GM21737 (cell line): ENCODE measurements around the gene PLEKHA8.

Source experiments
- ATAC-seq: cut with Tn5 transposase; IDR thresholded peaks from one replicate; pipeline ENCODE4 v1.9.1; 2021; ENCODE audit warnings: mild to moderate bottlenecking, moderate library complexity; ENCODE audit not compliant: unreplicated experiment

Gene PLEKHA8

DNA sequence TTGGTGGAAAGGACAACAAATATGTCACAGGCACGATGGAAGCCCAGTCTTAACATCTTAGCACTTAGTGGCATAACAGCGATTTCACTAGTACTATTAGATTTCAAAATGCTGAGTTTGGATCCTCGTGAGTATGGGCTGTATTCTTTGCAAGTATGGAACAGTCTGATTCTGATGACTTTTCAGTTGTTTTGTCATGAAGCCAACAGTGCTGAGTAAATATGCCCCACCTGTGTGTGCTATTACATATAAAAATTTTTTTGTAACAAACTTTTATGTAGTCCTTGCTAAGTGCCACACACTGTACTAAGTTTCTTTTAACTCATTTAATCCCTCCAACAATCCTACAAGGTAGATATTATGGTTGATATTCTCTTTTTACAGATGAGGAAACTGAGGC, 137.4 kb downstream of the PLEKHA8 start:
- ATAC-seq: no peak

- ATAC-seq: no peak
These were observed 138.1 kb downstream of the PLEKHA8 start for GRCh38 chr7:30166155-30166840.

DNA sequence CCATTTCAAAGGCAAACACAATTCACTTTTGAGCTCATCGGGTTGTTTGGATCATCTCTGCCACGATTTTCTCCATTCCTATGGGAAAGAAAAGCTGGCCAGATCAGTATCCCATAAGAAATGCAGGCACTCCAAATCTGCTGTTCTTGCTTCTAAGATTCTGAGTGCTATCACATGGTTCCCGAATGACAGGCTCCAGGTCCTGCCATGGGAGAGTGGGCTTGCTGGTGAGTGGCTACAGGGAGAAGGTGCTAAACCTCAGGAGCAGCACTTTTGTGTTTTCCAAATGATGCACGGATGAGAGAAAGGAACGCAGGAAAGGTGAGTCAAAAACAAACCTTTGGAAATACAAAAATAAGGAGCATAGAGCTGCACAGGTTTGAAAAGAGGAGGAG, 138.6 kb downstream of the PLEKHA8 start:
- ATAC-seq: no peak

- ATAC-seq: no peak
These were observed 139.7 kb downstream of the PLEKHA8 start for GRCh38 chr7:30167901-30168300.

DNA sequence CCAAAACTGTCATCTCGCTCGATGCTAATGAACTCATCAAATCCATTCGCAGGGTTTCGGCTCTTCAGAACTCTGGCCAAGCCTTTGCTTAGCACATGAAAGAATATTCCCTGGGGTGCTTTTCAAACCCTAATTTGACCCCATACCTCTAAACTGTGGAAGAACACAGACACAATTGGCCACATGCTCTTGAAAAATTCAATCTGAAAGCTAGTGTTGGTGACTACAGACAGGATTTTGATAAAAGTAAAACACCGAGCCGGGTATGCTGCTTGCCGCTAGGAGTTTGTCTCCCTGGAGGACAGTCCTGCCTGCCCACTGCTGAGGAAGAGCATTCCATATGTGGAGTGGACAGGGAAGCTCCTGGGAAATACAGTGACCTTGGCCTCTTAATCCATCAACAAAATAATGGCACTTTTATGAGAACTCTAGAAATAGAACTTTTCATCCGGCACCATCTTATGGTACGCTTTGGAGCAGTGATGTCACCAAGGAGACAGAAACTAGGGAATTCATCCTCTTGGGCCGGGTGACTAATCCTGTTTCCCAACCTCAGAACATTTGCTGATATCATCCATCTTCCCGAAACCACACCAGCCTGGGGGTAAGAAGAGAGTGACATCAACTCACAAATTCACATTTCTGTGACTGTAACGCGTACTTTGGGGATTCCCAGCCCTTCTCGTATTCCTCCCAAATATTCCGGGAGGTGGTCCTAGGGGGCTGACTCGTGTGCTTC, 140.8 kb downstream of the PLEKHA8 start:
- no peak for ATAC-seq

DNA sequence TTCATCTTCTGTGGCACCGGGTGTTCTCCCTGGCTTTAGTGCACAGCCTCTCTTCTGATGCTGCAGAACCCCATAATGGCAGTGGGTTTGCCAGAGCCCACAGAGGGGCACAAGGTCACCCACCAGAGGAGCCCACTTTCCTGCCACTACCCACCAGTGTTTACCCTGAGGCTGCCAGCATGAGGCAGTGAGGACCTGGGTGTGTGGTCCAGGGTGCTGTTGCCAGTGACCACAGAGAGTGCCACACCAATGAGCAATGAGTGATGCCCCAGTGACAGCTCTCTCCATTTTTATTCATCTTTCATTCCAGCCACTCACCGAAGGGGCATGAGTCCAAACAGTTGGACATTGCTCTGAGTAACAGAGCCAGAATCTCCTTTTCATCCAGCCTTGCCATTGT, 141.4 kb downstream of the PLEKHA8 start:
- ATAC-seq: no peak

DNA sequence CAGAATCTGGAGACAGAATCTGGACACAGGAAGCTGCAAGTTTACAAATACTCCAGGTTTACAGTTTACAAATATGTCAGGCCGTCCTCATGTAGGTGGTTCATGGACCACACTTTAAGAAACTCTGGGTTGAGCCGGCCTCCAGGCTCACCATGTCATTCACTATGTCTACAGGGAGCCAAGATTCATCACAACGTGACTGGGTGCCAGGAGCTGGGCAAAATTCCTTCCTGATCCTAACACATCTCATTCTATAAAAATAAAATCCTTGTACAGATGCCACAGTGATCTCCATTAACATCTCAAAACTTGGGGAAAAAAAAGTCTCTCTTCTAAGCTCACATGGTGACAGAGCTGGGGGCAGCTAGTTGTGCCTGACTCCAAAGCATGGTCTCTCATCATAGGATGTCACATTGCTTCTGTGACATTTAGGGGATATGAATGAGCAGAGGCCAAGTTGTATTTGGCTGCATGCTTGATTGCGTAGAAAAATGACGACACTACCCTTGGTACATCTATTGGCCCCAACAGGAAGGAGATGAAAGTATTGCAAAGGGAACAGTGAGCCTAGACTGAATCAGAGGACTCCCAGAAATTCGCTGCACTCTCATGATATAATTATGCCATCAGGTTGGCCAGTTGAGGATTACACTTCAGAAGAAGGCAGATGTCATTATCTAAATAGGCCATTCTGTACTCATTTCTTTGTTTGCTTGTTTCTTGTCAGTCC, 142.4 kb downstream of the PLEKHA8 start:
- ATAC-seq: no peak

GRCh38 chr7:30171766-30172447, 143.7 kb downstream of the PLEKHA8 start:
- ATAC-seq: no peak

DNA sequence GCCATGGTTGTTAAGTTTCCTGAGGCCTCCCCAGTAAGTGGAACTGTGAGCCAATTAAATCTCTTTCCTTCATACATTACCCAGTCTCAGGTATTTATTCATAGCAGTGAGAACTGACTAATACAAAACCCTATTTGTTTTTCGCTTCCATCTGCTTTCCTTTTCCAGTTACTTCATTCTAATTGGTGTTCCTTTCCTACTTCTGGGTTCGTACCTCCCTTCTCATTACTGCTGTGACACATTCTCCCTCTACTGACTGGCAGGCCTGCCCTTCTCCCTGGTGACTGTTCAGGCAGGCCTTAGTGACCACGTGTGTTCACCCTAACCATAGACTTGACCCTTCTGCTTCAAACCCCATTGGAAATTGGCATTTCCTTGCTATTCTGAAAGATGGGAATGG, 144.2 kb downstream of the PLEKHA8 start:
- ATAC-seq: no peak

DNA sequence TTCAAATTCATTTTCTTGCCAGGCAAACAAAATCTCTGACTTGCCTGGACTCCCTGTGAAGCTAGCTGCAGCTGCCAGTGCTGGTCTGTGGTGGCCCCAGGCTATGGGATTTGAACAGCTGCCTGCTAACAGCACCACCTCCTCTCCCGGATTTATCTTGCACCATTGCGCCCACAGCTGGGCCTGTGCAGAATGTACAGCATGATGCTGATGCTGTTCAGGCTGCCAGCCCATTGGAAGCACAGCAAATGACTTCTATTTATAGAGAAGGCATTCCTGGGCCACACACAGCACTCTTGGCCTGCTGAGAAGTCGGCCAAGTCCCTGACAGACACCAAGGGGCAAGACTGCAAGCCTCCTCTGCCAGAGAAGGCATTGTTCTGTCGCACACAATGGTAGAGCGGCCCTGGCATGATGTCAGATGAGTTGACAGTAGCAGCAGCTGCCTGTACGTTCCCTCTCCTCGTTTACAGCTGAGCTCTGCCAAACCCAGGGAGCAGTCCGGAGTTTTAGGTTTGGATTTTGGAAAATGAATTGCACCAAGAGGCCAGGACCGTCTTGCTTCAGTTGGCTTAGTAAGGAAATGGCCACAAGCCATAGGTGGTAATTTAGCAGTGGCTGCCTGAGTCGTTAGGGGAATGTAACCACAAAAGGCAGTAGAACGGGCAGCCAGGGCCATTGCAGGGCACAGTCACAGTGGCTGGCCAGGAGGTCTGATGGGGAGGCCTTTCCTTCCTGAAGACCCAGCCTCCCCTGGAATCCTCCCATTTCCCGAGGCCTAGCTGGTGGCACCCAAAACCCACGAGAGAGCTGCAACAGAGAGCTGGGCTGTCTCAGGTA, 145.1 kb downstream of the PLEKHA8 start:
- ATAC-seq: no peak

DNA sequence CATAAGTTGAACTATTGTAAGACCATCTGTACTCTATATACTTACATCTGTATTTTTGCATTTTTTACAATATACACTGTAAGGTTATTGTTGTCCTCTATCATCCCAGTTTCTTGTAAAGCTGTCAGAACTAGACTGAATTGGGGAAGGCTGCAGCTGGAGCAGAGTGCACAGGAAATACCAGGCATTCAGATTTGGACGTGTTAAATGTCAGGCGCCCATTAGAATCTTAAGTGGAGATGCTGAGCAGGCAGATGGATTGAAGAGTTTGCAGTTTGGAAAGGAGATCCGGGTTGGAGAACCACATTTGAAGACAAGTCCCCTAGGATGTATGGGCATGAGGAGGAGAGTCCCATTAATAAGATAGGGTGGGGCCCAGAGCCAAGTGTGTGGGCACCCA, 147.0 kb downstream of the PLEKHA8 start:
- no peak for ATAC-seq

GRCh38 chr7:30175636-30176147, 147.5 kb downstream of the PLEKHA8 start:
- ATAC-seq: no peak

- ATAC-seq: no peak
These were observed 148.4 kb downstream of the PLEKHA8 start for GRCh38 chr7:30176463-30177109.

DNA sequence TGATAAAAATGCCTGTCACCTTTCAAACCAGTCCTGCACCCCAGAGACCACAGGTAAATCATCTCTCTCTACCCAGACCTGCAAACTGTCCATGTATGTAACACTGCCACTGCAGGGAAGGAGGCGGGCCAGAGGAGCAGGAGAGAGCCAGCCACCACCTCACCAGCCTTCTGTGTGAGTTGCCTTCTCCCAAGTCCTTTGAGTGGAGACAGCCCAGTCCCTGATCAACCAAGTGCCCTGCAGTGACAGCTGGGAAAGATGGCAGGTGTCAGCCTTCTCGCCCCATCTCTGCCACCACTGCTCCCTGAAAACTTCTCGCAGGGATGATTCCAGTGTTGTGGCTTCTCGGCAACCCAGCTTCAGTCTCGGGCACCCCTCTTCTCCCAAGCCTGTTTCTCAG, 149.0 kb downstream of the PLEKHA8 start:
- no peak for ATAC-seq

GRCh38 chr7:30177965-30178364, 149.8 kb downstream of the PLEKHA8 start:
- ATAC-seq: no peak

- ATAC-seq: peak; percentile 82
These were observed 150.7 kb downstream of the PLEKHA8 start for GRCh38 chr7:30178748-30179436.
